Ishikawa (cell line): Measurements from ENCODE around the gene ST7.

Experiments used
- CEBPB ChIP-seq: IDR thresholded peaks from 2 replicates; pipeline ENCODE4 v1.6.1; 2012
- CREB1 ChIP-seq: IDR thresholded peaks from 2 replicates; pipeline ENCODE4 v1.6.1; 2012; ENCODE audit warnings: low read depth
- EGR1 ChIP-seq: IDR thresholded peaks from 2 replicates; pipeline ENCODE4 v1.6.1; 2012
- EP300 ChIP-seq: IDR thresholded peaks from 2 replicates; pipeline ENCODE4 v1.6.1; 2012; ENCODE audit warnings: borderline replicate concordance
- FOXM1 ChIP-seq: IDR thresholded peaks from 2 replicates; pipeline ENCODE4 v1.6.1; 2012; ENCODE audit warnings: low read depth, borderline replicate concordance
- MAX ChIP-seq: IDR thresholded peaks from 2 replicates; pipeline ENCODE4 v1.6.1; 2012
- RAD21 ChIP-seq: IDR thresholded peaks from 2 replicates; pipeline ENCODE4 v1.6.1; 2012; ENCODE audit warnings: low read depth
- REST ChIP-seq: IDR thresholded peaks from 2 replicates; pipeline ENCODE4 v1.6.1; 2012; ENCODE audit warnings: low read depth, mild to moderate bottlenecking
- TAF1 ChIP-seq: IDR thresholded peaks from 2 replicates; pipeline ENCODE4 v1.6.1; 2012; ENCODE audit warnings: low read depth, mild to moderate bottlenecking
- USF1 ChIP-seq: IDR thresholded peaks from 2 replicates; pipeline ENCODE4 v1.6.1; 2012
- YY1 ChIP-seq: IDR thresholded peaks from 2 replicates; pipeline ENCODE4 v1.6.1; 2012; ENCODE audit warnings: low read depth
- ZBTB7A ChIP-seq: IDR thresholded peaks from 2 replicates; pipeline ENCODE4 v1.6.1; 2012; ENCODE audit warnings: low read depth

DNA sequence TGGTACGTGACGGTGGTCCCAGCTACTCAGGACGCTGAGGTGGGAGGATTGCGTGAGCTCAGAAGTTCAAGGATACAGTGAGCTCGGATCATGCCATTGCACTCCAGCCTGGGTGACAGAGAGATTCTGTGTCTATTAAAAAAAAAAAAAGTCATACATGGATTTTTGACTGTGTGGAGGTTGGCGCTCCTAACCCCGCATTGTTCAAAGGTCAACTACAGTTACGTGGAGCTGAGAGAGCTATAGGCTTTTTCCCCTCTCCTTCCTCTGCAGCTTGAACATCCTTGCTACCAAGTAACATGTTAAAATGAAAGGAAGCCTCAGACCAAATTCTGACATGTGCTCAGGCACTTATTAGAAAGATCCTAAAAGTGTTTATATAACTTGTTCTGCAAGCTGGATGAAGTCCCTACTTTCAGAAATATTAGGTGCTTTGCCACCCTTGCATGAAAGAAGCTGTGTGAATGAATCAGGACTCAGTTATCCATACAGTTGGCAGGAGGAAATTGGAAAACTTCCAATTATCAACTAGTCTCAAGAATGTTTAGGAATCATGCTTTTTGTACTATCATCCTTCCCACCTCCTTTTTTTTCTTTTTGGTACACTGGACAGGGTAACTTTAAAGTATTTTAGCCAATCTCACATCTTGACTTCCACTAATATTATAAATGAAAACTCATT lies 12.5 kb upstream of the ST7 start:
- TF ChIP-seq EGR1 (no peak), YY1 (no peak), REST (no peak), CEBPB (no peak), TAF1 (no peak), CREB1 (no peak), FOXM1 (no peak), ZBTB7A (no peak), RAD21 (no peak), MAX (no peak), EP300 (no peak), USF1 (no peak)
